ENCODE data around the gene RPS6KC1. TPM values are rescaled to one million over a fixed set of nuclear protein-coding genes. Genes with fewer than 3 reads are reported as not detected.

Gene RPS6KC1
- total RNA-seq, 2 experiments from 2014 or later = 9.4 to 10.7 TPM

DNA sequence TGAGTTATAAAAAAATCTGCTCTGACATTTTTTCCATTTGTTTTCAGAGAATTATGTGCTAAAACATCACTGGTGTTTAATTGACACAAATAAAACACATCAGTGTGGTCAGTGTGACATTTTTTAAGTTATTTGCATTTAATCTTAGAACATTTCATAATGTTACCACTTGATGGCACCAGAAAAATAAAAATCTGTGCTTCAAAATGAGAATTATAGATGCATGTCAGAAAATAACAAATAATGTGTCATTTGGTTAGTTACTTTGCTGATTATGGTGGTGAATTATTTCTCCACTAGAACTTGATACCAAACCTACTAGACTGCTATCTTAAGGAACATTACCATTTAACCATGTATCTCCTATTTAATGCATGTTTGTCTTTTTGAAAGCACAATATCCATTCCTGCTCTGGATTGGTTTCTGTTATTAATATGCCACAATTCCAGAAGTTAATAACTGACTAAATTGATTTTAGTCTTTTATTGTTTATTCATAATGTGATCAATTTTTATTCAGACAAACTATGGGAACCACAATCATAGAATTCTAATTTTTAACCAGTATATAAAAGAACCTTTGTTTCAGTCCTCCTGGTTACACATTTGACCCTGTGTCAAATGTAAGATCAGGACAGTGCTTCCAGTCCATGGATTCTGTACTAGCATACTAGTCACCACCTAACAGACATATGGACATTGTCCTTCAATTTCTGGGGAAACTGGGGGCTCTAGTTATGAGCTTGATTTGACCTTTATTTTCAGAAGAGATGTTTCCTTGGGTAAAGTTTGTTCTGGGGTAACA, 81.0 kb downstream of the RPS6KC1 start:
- Histone ChIP-seq H3K9me3 (ENCODE audit: low read length) (no peaks in the 10 kb centered on the region), H3K9me2 (ENCODE audit: insufficient read depth, low read length) (no peaks in the 10 kb centered on the region), H3K4me3 (ENCODE audit: low read depth, low read length, poor library complexity, severe bottlenecking) (no peak overlapping the region), H4K20me1 (ENCODE audit: insufficient read depth, low read length) (no peaks in the 10 kb centered on the region), H3K4me2 (ENCODE audit: low read length) (no peak overlapping the region), H2AFZ (ENCODE audit: low read length) (no peak overlapping the region), H3K79me2 (ENCODE audit: insufficient read depth, low read depth, low read length) (no peaks in the 10 kb centered on the region), H3K36me3 (ENCODE audit: insufficient read depth, low read length) (no peaks in the 10 kb centered on the region), H3K27ac (ENCODE audit: low read depth, low read length, poor library complexity, severe bottlenecking) (no peak overlapping the region), H3K4me1 (ENCODE audit: insufficient read depth, low read length, poor library complexity, severe bottlenecking) (no peaks in the 10 kb centered on the region)
- CTCF ChIA-PET (ENCODE audit: unreplicated experiment) = no interaction called here
- no peak for DNase-seq (ENCODE audit: low spot score)
- POLR2A ChIA-PET = interaction anchor here (1.1 kb wide), 2 partner anchors 12 to 22 kb away, joined by 3 read pairs; no protein-coding TSS in a partner anchor
- TF ChIP-seq CTCF (conservative IDR thresholded peaks at IDR 0.05; ENCODE audit: low read length) (peak; percentile 39; the same call in 1 of the 2 replicates), EZH2phosphoT487 (IDR thresholded peaks at IDR 0.05; ENCODE audit: borderline replicate concordance, low read depth, low read length) (no peak)
- intact Hi-C loops (cut with micrococcal nuclease; ENCODE audit: unreplicated experiment) = no loop called here
- BruUV-seq (replicated peaks) = no TSS peak

- CTCF ChIA-PET (ENCODE audit: unreplicated experiment) = no interaction called here
- intact Hi-C loops (cut with micrococcal nuclease; ENCODE audit: unreplicated experiment) = no loop called here
Measured at GRCh38 chr1:213135572-213135971, 84.5 kb downstream of the RPS6KC1 start.

More at GRCh38 chr1:213135572-213135971, 84.5 kb downstream of the RPS6KC1 start:
- H3K27ac ChIP-seq (ENCODE audit: low read depth, low read length, poor library complexity, severe bottlenecking) = no peak overlapping the region
- no peaks in the 10 kb centered on the region for H3K4me1 ChIP-seq (ENCODE audit: insufficient read depth, low read length, poor library complexity, severe bottlenecking)
- H3K9me2 ChIP-seq (ENCODE audit: insufficient read depth, low read length) = no peaks in the 10 kb centered on the region
- H3K4me3 ChIP-seq (ENCODE audit: low read depth, low read length, poor library complexity, severe bottlenecking) = no peak overlapping the region
- no TSS peak for BruUV-seq (replicated peaks)
- H3K4me2 ChIP-seq (ENCODE audit: low read length) = no peak overlapping the region
- H4K20me1 ChIP-seq (ENCODE audit: insufficient read depth, low read length) = no peaks in the 10 kb centered on the region
- no peaks in the 10 kb centered on the region for H3K36me3 ChIP-seq (ENCODE audit: insufficient read depth, low read length)
- no peaks in the 10 kb centered on the region for H3K79me2 ChIP-seq (ENCODE audit: insufficient read depth, low read depth, low read length)
- TF ChIP-seq CTCF (conservative IDR thresholded peaks at IDR 0.05; ENCODE audit: low read length) (no peak), EZH2phosphoT487 (IDR thresholded peaks at IDR 0.05; ENCODE audit: borderline replicate concordance, low read depth, low read length) (no peak)
- no peaks in the 10 kb centered on the region for H3K9me3 ChIP-seq (ENCODE audit: low read length)
- POLR2A ChIA-PET = no interaction called here
- no peak overlapping the region for H2AFZ ChIP-seq (ENCODE audit: low read length)
- DNase-seq (ENCODE audit: low spot score) = no peak
